ENCODE measurements around the gene TNFAIP8L2.

The TNFAIP8L2 gene

DNA sequence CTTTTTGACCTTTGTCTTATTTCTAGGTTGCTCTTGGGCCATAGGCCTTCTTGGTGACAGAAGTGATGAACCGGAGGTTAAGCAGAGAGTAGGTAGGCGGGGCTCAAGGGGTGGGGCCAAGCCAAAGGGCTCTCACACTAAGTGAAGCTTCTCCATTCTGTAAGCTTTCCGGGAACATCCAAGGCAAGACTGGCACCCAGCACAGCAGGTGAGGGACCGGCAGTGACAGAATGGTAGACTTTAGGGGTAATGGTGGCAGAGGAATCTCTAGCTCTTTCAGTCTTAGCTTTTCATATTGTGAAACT is at the start of gene TNFAIP8L2:
Gene TNFAIP8L2 (plus strand): TSS at position 135 of the 305 bp plus-strand sequence. CDS start 2,049 bp downstream, outside the sequence.
- peak; percentile 68 to 75 for DNase-seq

GRCh38 chr1:151106894-151107293 is 49.6 kb upstream of the TNFAIP8L2 start:
- no peak for DNase-seq

DNA sequence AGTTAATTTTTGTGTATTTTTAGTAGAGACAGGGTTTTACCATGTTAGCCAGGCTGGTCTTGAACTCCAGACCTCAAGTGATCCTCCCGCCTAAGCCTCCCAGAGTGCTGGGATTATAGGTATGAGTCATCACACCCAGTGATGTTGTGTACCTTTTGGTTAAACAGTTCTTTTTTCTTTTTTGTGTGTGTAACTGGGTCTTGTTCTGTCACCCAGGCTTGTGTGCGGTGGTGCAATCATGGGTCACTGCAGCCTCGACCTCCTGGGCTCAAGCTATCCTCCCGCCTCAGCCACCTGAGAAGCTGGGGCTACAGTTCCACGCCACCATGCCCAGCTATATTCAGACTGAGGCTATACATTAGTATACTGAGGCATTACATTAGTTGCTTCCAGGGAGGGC is 48.1 kb upstream of the TNFAIP8L2 start:
- DNase-seq = no peak

- DNase-seq = no peak
Measured at GRCh38 chr1:151113877-151114276, 42.6 kb upstream of the TNFAIP8L2 start.

- no peak for DNase-seq
Measured at GRCh38 chr1:151124763-151125403, 31.6 kb upstream of the TNFAIP8L2 start.

DNA sequence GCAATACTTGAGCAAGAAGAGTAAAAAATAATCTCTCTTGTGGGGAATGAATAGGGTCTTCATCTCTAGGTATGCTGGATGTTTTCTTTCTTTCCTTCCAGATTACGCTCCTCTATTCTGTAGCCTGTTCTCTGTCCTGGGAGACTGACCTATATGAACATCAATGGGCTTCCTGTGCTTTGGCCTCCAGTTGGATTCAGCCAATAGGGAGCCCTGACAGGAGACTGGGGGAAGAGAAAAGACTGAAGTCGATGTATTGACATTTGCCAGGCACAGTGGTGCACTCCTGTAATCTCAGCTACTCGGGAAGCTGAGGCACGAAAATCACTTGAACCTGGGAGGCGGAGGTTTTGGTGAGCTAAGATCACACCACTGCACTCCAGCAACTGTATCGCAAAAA is 27.6 kb upstream of the TNFAIP8L2 start:
- no peak for DNase-seq

GRCh38 chr1:151130987-151131586 is 25.4 kb upstream of the TNFAIP8L2 start:
- peak; percentile 73 to 78 for DNase-seq

DNA sequence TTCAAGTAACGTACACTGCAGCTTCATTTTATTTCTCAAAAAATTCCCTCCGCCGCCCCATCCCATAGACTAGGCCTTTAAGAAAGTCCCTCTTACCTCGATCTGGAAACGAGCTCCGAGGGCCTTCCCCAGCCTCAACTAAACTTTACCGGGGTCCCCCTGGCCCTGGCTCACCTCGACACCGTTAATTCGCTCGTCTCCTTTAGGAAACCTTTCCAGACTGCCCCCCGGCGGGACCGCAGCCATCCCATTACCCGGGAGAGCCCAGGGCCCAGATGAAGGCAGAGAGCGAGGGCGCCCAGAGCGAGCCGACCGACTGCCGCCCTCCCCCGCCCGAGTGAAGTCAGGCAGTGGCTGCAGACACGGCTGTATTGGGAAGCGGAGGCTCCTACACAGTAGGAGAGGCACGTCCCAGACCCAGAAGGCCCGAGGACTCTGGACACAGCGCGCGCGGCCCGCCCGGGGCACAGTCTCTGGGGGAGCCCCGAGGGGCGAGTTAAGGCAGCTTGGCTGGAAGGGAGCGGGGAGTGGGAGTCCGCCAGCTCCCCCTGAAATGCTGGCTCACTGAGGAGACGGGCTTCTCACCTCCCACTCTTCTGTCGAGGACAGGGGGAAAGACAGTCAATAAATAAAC is 24.6 kb upstream of the TNFAIP8L2 start:
- no peak for DNase-seq

GRCh38 chr1:151132335-151133017 is 24.0 kb upstream of the TNFAIP8L2 start:
- DNase-seq = no peak

- DNase-seq = no peak
Measured at GRCh38 chr1:151133018-151133806, 23.2 kb upstream of the TNFAIP8L2 start.

DNA sequence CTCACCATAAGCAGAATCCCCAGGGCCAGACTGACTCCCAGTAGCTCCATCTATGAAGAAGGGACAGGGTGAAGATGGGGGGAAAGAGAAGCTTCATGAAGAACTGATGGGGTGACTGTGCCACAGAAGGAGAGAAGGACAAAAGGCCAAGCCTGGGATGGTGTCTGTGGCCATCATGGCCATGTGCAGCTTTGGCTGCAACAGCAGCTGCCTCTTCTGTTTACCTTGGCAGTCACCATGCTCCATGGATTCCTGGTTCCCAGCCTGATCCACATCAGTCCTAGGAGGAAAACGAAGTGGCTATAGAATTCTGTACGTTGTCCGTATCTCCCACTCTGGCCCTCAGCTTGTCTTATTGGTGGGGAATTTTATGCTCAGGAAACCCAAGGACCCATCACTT is 22.1 kb upstream of the TNFAIP8L2 start:
- DNase-seq = no peak

GRCh38 chr1:151134991-151135390 is 21.5 kb upstream of the TNFAIP8L2 start:
- no peak for DNase-seq

GRCh38 chr1:151135433-151136385 is 20.7 kb upstream of the TNFAIP8L2 start:
- DNase-seq = no peak

- no peak for DNase-seq
Measured at GRCh38 chr1:151137789-151138188, 18.7 kb upstream of the TNFAIP8L2 start.

DNA sequence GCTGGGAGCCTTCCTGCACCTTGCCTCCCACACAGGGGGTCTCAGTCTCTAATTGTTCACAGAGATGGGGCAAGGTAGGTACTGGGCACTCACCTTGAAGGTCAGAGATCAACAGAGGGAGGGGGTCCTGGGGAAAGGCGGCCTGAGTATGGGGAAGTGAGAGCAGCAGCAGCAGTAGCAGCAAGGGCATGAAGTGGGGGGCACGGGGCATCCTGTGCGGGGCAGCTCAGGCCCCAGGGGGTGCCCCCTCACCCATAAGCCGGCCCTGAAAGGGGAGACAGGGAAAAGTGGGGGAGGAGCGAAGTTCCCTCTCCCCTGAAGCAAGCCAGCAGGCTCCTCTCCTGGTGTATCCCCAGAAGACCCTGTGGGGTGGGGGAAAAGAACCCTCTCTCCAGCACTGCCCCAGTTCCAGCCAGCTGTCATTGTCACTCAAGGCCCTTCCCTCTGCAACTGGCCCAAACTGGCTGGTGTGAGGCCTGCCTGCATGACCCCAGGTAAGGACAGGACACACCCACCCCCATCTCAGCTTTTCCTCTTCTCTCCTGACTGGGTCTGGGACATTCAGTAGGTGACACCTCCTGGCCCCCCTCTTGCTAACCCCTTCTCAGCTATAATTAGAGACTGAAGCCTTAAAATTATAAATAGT is 13.9 kb upstream of the TNFAIP8L2 start:
- DNase-seq = no peak

GRCh38 chr1:151143057-151143435 is 13.4 kb upstream of the TNFAIP8L2 start:
- DNase-seq = no peak

- no peak for DNase-seq
Measured at GRCh38 chr1:151143986-151144385, 12.5 kb upstream of the TNFAIP8L2 start.

DNA sequence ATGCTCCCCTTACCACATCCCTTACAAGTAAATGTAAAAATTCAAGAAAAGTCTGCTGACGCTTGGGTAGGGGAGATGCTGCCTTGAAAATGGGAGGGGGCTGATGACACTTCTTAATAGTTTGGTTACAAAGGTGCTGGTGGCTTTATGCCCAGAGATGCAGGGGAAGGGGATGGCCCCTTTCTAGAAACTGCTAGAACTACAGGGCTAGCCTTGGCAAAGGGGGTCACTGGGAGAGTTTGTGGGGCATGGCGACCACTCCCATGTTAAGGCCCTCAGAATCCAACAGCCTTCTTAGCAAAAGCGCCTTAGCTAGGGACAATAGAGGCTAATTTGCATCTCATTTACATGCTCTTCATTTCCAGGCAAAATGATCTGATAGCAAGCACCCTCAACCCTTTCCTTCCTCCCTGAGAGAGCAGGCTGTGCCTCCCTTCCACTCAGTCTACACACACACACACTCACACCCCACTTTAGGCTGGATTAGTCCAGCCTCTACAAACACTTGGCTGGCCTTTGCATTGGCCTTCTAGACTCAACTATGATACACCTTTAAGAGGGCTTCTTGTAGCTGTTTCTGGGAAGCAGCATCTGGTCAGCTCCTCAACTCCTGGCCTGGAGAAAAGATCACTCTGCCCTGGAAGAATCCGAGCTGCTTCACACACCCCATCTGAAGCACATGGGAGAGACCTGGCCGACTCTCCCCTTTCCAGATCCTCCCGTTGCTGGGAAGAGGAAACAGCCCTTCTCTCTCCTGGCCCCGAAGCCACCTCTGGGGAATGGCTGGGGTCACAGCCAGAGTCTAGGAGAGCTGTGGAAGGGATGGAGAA is 11.8 kb upstream of the TNFAIP8L2 start:
- no peak for DNase-seq

- DNase-seq = no peak
Measured at GRCh38 chr1:151145304-151146071, 11.0 kb upstream of the TNFAIP8L2 start.

DNA sequence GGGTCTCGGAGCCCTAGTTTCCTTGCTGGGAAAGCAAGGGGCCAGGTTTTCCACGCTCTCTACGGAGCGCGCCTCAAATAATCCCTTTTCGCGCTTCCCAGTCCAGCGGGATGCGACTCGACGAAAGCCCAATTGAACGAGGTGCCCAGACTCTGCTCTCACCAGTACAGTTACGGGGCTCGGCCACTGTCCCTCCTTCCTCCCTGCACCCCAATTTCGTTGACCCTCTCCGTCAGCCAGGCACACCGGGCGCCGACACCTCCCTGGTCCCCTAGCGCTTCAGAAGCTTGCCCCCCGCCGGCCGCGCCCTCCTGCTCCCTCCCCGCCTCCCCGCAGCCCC is 10.4 kb upstream of the TNFAIP8L2 start:
- no peak for DNase-seq
